Jurkat, Clone E6-1 (cell line): ENCODE data around the gene RHPN2.
A peak's percentile ranks its signal among the peaks of the same experiment; 100 is the strongest.
"Not testable (repeated sequence)": the region's sequence is repeated elsewhere in the genome, so short reads cannot be mapped to it uniquely, and the experiment has no call there.

Source experiments
- DNase-seq: peaks from one replicate; pipeline ENCODE4 v3.0.0-alpha.2; 2011; ENCODE audit warnings: low read depth, low spot score
- H3K4me3 ChIP-seq: 2 replicates; pipeline ENCODE4 v1.5.1; 2011; ENCODE audit warnings: mild to moderate bottlenecking, low read length, control low read depth, moderate library complexity

Gene RHPN2

DNA sequence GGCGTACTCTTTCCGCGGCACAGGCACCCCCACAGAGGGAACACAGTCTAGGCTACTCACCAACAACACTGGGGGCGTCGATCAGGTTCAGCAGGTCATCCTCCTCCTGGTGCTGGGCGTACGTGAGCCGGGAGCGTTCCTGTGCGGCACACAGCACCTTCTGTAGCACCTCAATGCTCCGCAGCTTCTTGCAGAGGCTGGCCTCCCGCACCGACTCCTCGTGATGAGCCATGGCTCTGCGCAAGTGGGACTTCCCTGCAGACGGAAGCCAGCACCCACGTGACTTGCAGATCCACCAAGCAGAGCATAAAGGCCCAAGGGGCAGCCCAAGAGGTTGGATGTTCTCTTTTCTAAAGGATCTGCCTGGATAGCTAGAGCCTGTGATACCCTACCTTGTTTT is 68.7 kb downstream of the RHPN2 start:
- DNase-seq, H3K4me3 ChIP-seq: not testable (repeated sequence)

DNA sequence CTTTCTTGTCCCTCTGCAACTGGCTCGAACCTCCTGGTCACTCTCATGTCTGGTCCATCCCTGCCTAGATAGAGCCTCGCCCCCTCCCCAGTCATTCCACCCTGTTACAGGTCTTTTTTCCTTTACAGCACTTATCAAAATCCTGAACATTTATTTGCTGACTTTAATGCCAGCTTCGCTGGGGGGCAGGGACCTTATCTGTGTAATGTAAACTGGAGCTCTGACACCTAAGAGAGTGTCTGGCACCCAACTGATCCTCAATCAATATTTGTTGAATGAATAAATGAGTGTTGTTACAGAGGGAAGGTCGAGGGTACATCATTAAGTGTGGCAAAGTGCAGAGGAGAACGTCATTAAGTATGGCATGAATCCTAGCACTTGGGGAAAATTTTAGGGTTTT is 76.0 kb downstream of the RHPN2 start:
- H3K4me3 ChIP-seq, result no peak overlapping the region
- no peak for DNase-seq

DNA sequence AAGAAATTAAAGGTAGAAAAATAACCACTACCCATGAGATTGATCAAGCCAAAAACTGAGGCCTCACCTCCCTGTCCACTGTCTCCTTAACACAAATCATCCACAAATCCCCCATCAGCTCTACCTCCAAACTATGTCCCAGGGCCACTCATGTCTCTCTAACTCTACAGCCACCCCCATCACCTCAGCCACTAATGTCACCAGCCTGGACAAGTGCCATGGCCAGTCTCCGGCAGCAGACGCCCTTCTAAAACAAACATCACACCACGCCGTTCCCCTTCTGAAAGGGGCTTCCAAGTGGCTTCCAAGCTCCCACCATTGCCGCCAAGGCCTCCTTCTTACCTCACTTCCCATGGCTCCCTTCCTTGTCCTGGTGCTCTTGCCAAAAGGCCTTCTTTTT is 76.4 kb downstream of the RHPN2 start:
- H3K4me3 ChIP-seq, DNase-seq: not testable (repeated sequence)

DNA sequence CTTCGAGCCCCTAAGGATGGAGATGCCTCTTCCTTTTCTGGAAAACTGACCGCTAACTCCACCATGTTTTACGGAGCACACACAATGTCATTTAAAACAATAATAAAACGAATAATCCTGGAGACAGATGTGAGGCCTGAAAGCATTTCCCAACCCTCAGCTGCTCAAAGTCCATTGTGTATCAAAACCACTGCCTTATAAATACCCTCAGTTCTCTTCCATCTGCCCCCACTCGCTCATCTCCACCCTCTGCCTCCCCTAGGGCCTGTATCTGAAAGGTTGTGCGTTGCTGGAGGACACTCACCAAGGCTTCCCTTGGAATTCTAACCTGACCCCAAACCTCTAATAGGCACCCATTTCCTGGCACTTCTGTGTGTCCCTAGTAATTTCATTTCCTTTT is 82.2 kb downstream of the RHPN2 start:
- not testable (repeated sequence) for H3K4me3 ChIP-seq, DNase-seq

DNA sequence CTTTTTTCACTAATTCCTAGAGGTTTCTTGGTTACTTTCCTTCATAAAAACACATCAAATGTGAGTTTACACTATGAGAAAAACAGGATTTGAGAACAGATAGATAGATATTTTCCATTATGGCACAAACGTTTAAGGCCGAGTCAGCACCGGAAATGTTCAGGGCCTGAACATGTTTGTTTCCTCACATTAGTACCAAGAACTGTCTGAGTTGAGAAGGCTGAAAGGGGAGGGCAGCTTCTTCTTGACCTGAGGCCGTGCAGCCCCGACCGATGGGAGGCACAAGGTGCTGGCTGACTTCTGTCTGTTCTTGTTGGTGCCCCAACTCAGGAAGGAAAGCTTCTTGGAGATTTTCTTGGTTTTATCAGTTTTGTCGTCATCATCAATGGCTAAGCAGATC is 84.9 kb downstream of the RHPN2 start:
- not testable (repeated sequence) for DNase-seq

DNA sequence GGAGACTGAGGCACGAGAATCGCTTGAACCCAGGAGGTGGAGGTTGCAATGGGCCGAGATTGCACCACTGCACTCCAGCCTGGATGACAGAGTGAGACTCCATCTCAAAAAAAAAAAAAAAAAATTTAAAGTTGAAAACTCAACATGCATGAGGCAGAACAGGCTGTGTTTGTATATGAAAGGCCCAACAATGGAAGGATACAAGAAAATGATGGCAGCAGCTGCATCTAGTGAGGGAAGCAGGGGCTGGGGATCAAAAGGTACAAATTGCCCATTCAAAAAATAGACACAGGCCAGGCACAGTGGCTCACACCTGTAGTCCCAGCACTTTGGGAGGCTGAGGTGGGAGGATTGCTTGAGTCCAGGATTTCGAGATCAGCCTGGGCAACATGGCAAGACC is 86.9 kb downstream of the RHPN2 start:
- not testable (repeated sequence) for H3K4me3 ChIP-seq, DNase-seq

More for the DNA sequence above, 84.9 kb downstream of the RHPN2 start:
- not testable (repeated sequence) for H3K4me3 ChIP-seq

DNA sequence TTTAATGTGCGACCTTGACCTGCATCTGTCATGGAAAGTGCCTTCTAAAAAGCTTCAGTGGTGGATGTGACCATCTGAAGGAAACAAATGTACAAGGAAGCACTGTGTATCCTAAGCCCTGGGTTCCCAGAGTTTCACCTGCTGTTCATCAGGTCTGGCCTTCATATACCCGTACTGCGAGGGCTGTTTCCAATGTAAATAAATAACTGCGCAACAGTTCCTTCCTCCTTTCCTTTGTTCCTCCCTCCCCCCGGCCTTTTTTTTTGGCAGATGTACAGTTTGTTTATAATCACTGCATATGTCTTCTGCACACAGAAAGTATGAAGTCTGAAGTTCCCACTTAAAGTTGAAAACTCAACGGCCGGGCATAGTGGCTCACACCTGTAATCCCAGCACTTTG is 87.4 kb downstream of the RHPN2 start:
- no peak for DNase-seq
- H3K4me3 ChIP-seq, result no peak overlapping the region

DNA sequence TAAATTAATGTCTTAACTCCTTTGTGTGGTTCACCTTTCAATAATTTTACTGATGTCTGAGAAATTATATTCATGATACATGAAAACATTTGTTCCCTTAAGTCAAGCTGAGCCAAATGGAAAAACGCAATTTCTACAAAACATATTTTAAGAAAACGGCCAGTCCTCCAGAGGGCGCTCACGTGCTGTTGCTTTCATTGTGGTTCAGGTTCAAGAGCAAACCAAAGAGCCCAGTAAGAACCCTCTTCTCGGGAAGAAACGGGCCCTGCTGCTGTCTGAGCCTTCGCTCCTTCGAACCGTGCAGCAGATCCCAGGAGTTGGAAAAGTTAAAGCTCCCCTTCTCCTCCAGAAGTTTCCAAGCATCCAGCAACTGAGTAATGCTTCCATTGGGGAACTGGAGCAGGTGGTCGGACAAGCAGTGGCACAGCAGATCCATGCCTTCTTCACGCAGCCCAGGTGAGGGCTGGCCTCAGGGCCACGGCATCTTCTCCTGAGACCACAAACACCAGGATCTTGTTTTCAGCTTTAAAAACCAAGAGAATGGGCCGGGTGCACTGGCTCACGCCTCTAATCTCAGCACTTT is 88.4 kb downstream of the RHPN2 start:
- no peak overlapping the region for H3K4me3 ChIP-seq

DNA sequence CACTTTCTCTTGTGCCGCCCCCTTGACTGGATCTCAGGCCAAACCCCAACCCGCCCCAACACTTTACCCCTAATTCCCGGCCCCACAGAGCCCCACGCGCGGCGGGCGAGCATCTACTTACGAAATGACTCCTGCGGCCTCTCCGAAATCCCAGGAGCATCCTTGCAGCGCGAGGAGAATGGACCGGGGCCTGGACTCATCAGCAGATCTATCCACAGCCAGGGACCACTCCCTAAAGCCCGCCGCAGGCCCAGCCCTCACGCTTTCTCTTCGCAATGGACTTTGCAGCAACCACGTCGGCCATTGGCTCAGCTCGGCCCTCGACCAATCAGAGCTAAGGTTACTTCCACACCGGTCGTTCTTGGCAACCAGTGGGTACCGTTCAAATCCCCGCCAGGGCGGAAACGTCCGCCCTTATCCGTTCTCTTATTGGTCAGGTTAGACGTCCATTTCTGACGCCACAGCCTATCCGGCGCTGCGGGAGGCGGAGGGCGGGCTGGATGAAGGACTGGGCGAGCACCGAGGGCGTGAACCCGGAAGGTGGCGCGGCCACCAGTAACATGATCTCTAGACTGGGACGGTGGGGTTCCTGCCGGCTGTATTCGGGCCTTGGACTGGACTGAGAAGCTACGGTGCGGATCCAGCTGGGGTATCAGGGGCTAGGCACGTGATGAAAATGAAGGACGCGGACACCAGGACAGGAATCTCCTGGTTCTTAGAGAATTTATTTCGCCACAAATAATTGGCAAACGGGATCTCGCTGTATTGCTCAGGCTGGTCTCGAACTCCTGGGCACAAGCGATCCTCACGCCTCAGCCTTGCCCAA is 92.8 kb downstream of the RHPN2 start, which contains the start of the genes CEP89 and FAAP24:
Gene CEP89 (minus strand): TSS at position 244 of the 826 bp plus-strand sequence. CDS start 84 bp downstream, at position 160.
Gene FAAP24 (plus strand): TSS at position 528 of the 826 bp plus-strand sequence. CDS start 955 bp downstream, outside the sequence.
- peak; percentile 99 for DNase-seq
- H3K4me3 ChIP-seq, result peak within 1 kb of the TSS; percentile 86

More for the DNA sequence above, 88.4 kb downstream of the RHPN2 start:
- DNase-seq, result peak; percentile 42

DNA sequence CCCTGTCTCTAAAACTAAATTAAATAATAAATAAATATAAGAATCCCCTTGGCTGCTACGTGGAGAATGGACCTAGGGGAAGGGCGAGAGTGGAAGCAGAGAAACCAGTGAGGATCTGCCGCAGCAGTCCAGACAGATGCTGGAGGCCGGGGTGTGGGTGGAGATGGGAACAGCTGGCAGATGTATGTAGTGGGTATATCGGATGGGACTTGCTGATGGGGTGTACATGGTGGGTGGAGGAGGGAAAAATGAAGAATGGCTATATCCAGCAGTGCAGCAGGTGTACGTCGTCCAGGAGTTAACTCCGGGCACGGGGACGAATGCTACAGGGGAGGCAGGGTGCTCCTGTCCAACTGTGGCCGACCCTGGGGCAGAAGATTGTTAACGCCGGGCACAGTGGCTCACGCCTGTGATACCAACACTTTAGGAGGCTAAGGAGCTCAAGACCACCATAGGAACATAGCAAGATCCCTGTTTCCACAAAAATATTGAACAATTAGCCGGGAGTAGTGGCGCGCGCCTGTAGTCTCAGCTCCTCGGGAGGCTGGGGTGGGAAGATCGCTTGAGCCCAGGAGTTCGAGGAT is 93.6 kb downstream of the RHPN2 start:
- peak overlapping the region; percentile 86 for H3K4me3 ChIP-seq
- DNase-seq, result no peak

DNA sequence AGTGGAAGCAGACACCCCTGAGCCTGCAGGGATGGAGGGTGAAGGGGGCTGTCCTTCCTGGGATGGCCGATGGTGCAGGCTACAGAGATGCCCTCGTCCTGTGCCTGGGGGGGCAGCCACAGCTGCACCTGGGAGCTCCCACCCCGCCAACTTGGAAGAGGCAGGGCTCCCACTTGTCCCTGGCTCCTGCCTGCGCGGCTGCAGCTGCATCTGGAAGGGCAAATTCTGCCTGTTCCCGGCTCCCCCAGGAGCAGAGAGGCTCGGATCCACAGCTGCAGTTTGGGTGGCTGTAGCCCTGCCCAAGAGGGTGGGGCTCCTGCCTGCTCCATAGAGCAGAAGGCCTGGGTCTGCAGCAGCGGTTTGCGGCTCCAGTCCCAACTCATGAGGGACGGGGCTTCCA is 95.1 kb downstream of the RHPN2 start:
- H3K4me3 ChIP-seq, result no peak overlapping the region
- DNase-seq, result no peak

DNA sequence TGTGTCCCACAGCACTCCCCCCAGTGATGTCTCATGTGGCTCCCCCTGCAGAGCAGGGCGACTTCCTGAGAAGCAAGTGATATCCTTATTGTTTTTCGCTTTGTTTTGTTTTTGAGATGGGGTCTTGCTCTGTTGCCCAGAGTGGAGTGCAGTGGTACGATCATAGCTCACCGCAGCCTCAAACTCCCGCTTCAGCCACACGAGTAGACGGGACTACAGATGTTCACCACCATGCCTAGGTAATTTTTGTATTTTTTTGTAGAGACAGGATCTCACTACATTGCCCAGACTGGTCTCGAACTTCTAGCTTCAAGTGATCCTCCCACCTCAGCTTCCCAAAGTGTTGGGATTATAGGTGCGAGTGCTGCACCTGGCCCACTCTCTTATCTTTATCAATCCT is 97.9 kb downstream of the RHPN2 start:
- H3K4me3 ChIP-seq, result no peak overlapping the region
- no peak for DNase-seq

DNA sequence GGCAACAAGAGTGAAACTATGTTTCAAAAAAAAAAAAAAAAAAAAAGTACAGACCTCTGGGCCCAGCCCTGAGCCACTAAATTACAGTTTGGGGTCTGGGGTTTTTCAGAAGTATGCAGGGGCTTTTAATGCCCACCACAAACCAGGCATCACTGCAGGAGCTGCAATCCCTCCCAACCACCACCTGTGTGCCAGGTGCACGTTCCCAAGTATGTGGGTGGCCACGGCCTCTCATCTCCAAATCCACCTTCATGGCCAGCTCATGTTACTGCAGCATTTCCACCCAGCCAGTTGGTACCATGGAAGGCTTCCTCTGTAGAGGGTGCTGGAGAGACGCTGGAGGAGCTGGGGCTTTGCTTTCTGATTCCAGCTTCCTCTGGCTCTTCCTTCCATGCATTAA is 119.4 kb downstream of the RHPN2 start:
- peak; percentile 55 for DNase-seq
- H3K4me3 ChIP-seq, result no peak overlapping the region

DNA sequence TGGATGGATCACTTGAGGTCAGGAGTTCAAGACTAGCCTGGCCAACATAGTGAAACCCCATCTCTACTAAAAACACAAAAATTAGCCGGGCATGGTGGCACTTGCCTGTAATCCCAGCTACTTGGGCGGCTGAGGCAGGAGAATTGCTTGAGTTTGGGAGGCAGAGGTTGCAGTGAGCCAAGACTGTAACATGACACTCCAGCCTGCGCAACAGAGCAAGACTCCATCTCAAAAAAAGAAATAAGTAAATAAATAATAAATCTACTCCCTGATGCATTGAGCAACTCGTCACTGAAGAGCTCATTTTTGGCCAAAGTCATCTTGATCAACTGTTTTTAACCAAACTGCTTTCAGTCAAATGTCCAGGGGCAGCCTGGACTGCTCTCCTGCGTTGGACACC is 123.4 kb downstream of the RHPN2 start:
- not testable (repeated sequence) for H3K4me3 ChIP-seq, DNase-seq

DNA sequence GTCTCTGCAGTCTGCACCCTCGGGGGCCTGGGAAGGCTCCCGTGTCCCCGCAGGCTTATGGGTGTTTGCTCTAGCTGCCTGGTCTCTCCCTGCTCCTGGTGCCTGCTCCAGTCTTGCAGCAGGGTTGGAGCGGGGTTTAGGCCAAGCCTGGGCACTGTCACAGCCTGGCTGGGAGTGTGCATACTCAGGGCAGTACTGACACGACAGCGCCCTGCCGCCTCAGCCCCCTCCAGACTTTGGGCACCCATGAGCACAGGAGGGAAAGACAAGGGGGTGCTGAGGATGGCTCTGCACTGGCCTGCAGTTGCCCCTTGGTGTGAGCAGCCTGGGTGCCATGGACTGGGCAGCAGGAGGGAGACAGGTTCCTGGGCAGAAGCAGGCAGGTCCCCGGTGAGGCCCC is 128.6 kb downstream of the RHPN2 start:
- DNase-seq, result no peak
- no peak overlapping the region for H3K4me3 ChIP-seq

DNA sequence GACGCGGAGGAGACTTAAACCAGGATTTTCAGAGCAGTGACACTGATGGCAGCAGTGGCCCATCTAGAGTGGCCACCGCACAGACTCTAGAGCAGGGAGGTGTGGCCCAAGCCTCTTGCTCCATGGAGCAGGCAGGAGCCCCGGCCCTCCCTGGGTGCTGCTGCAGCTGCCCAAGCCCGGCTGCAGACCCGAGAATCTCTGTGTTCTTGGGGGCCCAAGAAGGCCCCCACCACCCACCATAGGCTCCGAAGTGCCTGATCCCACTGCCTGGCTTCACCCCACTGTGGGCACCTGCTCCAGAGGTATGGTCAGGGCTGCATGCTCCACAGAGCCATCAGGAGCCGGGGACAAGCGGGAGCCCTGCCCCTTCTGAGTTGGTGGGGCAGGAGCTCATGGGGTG is 129.1 kb downstream of the RHPN2 start:
- no peak for DNase-seq

DNA sequence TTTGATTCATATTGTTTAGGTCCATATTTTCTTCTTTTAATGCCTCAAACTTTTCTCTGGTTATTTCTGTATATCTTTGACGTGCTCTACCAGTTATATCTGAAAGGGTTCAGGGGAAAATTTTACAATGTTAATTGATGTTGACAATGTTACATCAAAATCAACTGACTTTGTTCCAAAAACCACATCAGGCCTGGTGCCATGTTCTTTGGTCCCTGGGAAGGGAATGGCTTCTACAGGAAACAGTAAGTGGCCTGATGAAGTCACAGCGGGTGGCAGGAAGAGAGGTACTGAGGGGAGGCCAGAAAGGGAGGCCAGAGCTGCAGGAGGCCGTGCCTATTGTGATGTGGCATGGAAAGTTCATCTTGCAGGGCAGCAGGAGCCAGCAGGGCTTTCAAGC is 131.1 kb downstream of the RHPN2 start:
- no peak overlapping the region for H3K4me3 ChIP-seq
- DNase-seq, result no peak

More for the DNA sequence above, 129.1 kb downstream of the RHPN2 start:
- no peak overlapping the region for H3K4me3 ChIP-seq

DNA sequence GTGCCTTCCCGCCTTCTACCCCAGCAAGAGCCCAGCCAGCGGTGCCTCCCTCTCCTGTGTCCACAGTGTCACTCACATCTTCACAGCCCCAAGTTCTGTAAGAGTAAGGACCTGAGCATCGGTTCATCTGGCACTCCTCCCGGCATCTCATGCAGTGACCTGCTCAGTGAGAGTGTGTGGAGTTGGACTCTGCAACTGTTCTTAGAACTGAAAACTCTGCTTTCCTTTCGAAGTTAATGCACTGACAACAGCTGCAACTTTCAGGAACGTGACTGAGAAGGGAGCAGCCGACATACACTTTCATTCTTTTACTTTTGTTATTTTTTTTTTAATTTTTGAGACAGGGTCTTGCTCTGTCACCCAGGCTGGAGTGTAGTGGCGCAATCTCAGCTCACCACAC is 134.1 kb downstream of the RHPN2 start:
- no peak for DNase-seq
- no peak overlapping the region for H3K4me3 ChIP-seq

DNA sequence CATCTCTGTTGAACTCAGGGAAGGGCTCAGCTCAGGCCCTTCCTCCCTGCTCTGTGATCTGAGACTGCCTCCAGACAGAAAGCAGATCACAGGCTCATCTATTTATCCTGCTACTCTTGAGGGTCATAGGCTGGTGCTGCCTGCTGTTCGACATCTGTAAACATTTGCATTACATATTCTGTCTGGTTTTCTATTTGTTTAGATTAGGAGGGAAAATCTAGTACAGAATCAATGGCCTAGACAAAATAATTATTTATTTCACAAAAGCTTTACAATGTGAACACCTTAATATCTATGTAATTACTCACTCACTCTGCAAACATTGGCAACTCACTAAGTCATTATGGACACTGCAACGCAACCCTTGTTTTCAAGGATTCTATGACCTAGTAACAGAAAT is 135.9 kb downstream of the RHPN2 start:
- DNase-seq, result no peak

More for the DNA sequence above, 135.9 kb downstream of the RHPN2 start:
- H3K4me3 ChIP-seq, result no peak overlapping the region
